ENCODE results near the gene ANO2.

- TF ChIP-seq EZH2 (IDR thresholded peaks at IDR 0.05; ENCODE audit: borderline replicate concordance, low read depth, low read length, severe bottlenecking) (no peak), CTCF (IDR thresholded peaks at IDR 0.05; ENCODE audit: extremely low read depth in 1 of 2, insufficient read depth in 1 of 2, low read depth in 1 of 2, low read length in 2 of 2) (no peak), GATA2 (IDR thresholded peaks at IDR 0.05; ENCODE audit: insufficient read depth, insufficient read length, low read depth, low read length) (no peak), POLR2AphosphoS5 (IDR thresholded peaks at IDR 0.05; ENCODE audit: insufficient read depth, low read depth, low read length) (no peak), MAX (IDR thresholded peaks at IDR 0.05; ENCODE audit: insufficient read depth, insufficient read length) (no peak), POLR2A (IDR thresholded peaks at IDR 0.05; ENCODE audit: low read depth, low read length) (no peak)
These were observed 283.2 kb downstream of the ANO2 start for GRCh38 chr12:5661811-5662210.
